Mesenchymal stem cell (in vitro differentiated cells and primary cell): ENCODE measurements around the gene CLEC16A.

Experiments used
- DNase-seq: peaks from one replicate; pipeline ENCODE4 v3.0.0-alpha.2; 2013
- H2AFZ ChIP-seq: one replicate; pipeline ENCODE4 v1.6.1; 2013; ENCODE audit warnings: low read depth, mild to moderate bottlenecking, control low read depth, inconsistent platforms, low read length, moderate library complexity
- H2AK5ac ChIP-seq: 2 replicates; pipeline ENCODE4 v1.6.1; 2013; ENCODE audit warnings: low read length, moderate library complexity, mild to moderate bottlenecking, inconsistent platforms; ENCODE audit not compliant: severe bottlenecking
- H2BK120ac ChIP-seq: one replicate; pipeline ENCODE4 v1.6.1; 2013; ENCODE audit warnings: low read depth, mild to moderate bottlenecking, inconsistent platforms, low read length, moderate library complexity
- H2BK12ac ChIP-seq, 2 experiments: one replicate each; pipeline ENCODE4 v1.6.1; 2013; ENCODE audit warnings: inconsistent platforms in 2 of 2, low read length in 2 of 2, mild to moderate bottlenecking in 2 of 2, moderate library complexity in 2 of 2, control low read depth in 1 of 2
- H2BK15ac ChIP-seq: one replicate; pipeline ENCODE4 v1.6.1; 2013; ENCODE audit warnings: mild to moderate bottlenecking, low read depth, inconsistent platforms; ENCODE audit not compliant: poor library complexity, severe bottlenecking
- H2BK5ac ChIP-seq: 2 replicates; pipeline ENCODE4 v1.6.1; 2013; ENCODE audit warnings: low read depth, mild to moderate bottlenecking, low read length, control low read depth, inconsistent platforms; ENCODE audit not compliant: poor library complexity, severe bottlenecking
- H3K14ac ChIP-seq, 2 experiments: one replicate each; pipeline ENCODE4 v1.6.1; 2013; ENCODE audit warnings: inconsistent platforms in 2 of 2, low read length in 2 of 2, control low read depth in 1 of 2, mild to moderate bottlenecking in 1 of 2, moderate library complexity in 1 of 2
- H3K18ac ChIP-seq, 2 experiments: one replicate each; pipeline ENCODE4 v1.6.1; 2013; ENCODE audit warnings: inconsistent platforms in 2 of 2, low read length in 2 of 2, control low read depth in 1 of 2, low read depth in 1 of 2, mild to moderate bottlenecking in 1 of 2
- H3K23ac ChIP-seq, 2 experiments: one replicate each; pipeline ENCODE4 v1.6.1; 2013; ENCODE audit warnings: inconsistent platforms in 2 of 2, low read length in 2 of 2, mild to moderate bottlenecking in 2 of 2, moderate library complexity in 2 of 2, control low read depth in 1 of 2
- H3K27ac ChIP-seq: 2 replicates; pipeline ENCODE4 v1.5.1; 2013; ENCODE audit warnings: mild to moderate bottlenecking, moderate library complexity, low read length, control low read depth, inconsistent platforms; ENCODE audit not compliant: poor library complexity, severe bottlenecking
- H3K27me3 ChIP-seq, 2 experiments: 2 replicates each; pipeline versions ENCODE4 v1.6.1 to v1.7.0; 2013; ENCODE audit warnings: low read length in 2 of 2, mild to moderate bottlenecking in 2 of 2, moderate library complexity in 2 of 2, control low read depth in 1 of 2, inconsistent platforms in 1 of 2; ENCODE audit not compliant: control insufficient read depth in 1 of 2, insufficient read depth in 1 of 2
- H3K36me3 ChIP-seq, 2 experiments: 2 replicates each; pipeline versions ENCODE4 v1.6.1 to v1.7.0; 2013; ENCODE audit warnings: low read length in 2 of 2, control low read depth in 1 of 2, inconsistent platforms in 1 of 2, low read depth in 1 of 2, mild to moderate bottlenecking in 1 of 2; ENCODE audit not compliant: insufficient read depth in 2 of 2, control insufficient read depth in 1 of 2
- H3K4ac ChIP-seq, 2 experiments: one replicate each; pipeline ENCODE4 v1.6.1; 2013; ENCODE audit warnings: inconsistent platforms in 2 of 2, low read length in 2 of 2, mild to moderate bottlenecking in 2 of 2, moderate library complexity in 2 of 2, control low read depth in 1 of 2, low read depth in 1 of 2
- H3K4me1 ChIP-seq: 2 replicates; pipeline ENCODE4 v1.6.1; 2013; ENCODE audit warnings: low read depth, low read length, control low read depth; ENCODE audit not compliant: control insufficient read depth, insufficient read depth
- H3K4me2 ChIP-seq: 2 replicates; pipeline ENCODE4 v1.6.1; 2013; ENCODE audit warnings: low read length, mild to moderate bottlenecking, inconsistent platforms; ENCODE audit not compliant: poor library complexity, severe bottlenecking
- H3K4me3 ChIP-seq, 2 experiments: 2 replicates each; pipeline versions ENCODE4 v1.5.1 to v1.7.0; 2013; ENCODE audit warnings: low read length in 2 of 2, mild to moderate bottlenecking in 2 of 2, control low read depth in 1 of 2, low read depth in 1 of 2; ENCODE audit not compliant: insufficient read depth in 1 of 2
- H3K79me1 ChIP-seq: replicated peaks from 2 replicates; pipeline ENCODE4 v1.6.1; 2013; ENCODE audit warnings: mild to moderate bottlenecking, control low read depth, low read length, inconsistent platforms; ENCODE audit not compliant: poor library complexity, severe bottlenecking
- H3K9ac ChIP-seq: 2 replicates; pipeline ENCODE4 v1.7.0; 2013; ENCODE audit warnings: mild to moderate bottlenecking, low read length, moderate library complexity
- H3K9me3 ChIP-seq: 2 replicates; pipeline ENCODE4 v1.7.0; 2013; ENCODE audit warnings: mild to moderate bottlenecking, low read length; ENCODE audit not compliant: control insufficient read depth
- H4K8ac ChIP-seq: one replicate; pipeline ENCODE4 v1.6.1; 2013; ENCODE audit warnings: inconsistent platforms, mild to moderate bottlenecking, low read length, moderate library complexity
- H4K91ac ChIP-seq: one replicate; pipeline ENCODE4 v1.6.1; 2013; ENCODE audit warnings: mild to moderate bottlenecking, low read length, inconsistent platforms
- WGBS: methylation state at CpG from one replicate; pipeline ENCODE4 v1.1.7; 2013; ENCODE audit warnings: mixed read lengths; 5-methylcytosine and 5-hydroxymethylcytosine counted together

The CLEC16A gene

DNA sequence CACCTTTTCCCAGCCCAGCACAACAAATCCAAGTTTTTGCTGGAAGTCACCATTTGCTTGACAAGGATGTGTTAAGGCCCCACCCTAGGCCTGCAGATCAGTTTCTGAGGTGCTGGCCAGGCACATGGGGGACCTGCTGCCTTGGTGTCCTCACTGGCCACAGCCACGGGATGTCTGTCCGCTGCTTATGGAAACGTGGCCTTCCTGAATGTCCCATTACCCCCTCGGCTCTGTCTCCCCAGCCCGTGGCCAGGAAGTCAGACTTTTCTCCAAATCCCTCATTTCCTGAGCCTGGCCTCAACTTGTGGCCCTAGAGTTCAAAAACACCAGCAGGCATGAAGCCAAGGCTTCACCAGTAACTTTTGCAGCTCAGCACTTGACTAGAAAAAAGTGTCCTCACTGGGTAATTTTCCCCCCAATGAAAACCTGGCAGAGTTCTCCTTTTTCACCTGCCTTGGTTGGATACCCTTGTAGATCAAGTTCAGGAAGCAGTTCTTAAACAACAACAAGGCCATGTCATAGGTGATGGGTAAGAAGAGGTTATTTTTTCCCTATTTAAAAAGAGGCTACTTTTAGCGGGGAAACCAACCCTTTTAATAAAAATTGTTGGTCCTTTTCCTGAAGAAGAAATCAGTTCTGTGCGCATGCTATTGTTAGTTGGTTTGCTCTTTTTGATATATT is 230.9 kb downstream of the CLEC16A start:
- H2BK15ac ChIP-seq: no peak overlapping the region
- H3K4ac ChIP-seq: no peak overlapping the region
- WGBS: 90% methylated on average over 6 of the region's 7 CpGs
- no peak for DNase-seq
- H3K23ac ChIP-seq: peak overlapping the region in 1 of 2 experiments; percentile 2
- peak overlapping the region; percentile 16 for H4K8ac ChIP-seq
- no peaks in the 10 kb centered on the region for H3K27me3 ChIP-seq
- H3K79me1 ChIP-seq: no peaks in the 10 kb centered on the region
- H3K4me1 ChIP-seq: peaks cover 4% of the 10 kb centered on the region
- H3K9me3 ChIP-seq: no peaks in the 10 kb centered on the region
- H2AFZ ChIP-seq: no peak overlapping the region
- no peak overlapping the region for H2BK120ac ChIP-seq
- no peak overlapping the region for H2BK12ac ChIP-seq
- H3K9ac ChIP-seq: no peak overlapping the region
- H3K36me3 ChIP-seq: peaks cover 21 to 58% of the 10 kb centered on the region in 2 experiments
- H3K14ac ChIP-seq: peak overlapping the region in 1 of 2 experiments; percentile 53
- no peak overlapping the region for H2AK5ac ChIP-seq
- peak overlapping the region; percentile 48 for H4K91ac ChIP-seq
- H2BK5ac ChIP-seq: no peak overlapping the region
- no peak overlapping the region for H3K27ac ChIP-seq
- H3K18ac ChIP-seq: peak overlapping the region in 1 of 2 experiments; percentile 46
- H3K4me2 ChIP-seq: no peak overlapping the region
- H3K4me3 ChIP-seq: no peak overlapping the region

DNA sequence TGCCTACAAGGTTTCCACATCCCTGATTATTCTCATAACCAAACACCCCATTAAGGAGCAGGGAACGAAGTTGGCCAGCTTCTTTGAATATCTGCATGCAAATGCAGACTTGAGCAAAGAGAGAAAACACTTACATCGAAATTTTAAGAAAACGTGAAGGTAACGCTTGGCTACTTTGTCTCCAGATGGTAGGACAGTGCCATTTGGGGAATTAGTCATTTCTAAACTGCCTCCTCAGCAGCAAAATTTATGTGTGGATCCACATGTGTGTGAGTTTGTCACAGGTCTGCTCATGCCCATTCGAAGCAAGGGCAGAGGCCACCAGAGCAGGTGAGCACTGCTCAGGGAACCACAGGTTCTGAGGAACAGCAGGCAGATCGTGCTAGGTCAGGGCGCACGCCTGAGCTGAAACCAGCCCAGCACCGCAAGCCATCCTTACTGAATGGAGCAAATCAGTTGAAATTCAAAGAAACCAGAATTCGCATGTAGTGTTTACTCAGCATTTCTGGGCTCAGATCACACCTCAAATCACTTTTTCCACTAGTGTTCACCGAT is 231.5 kb downstream of the CLEC16A start:
- no peak overlapping the region for H3K27ac ChIP-seq
- H4K8ac ChIP-seq: no peak overlapping the region
- 95% methylated on average over 11 of the region's 11 CpGs for WGBS
- DNase-seq: no peak
- no peaks in the 10 kb centered on the region for H3K79me1 ChIP-seq
- peaks cover 21 to 58% of the 10 kb centered on the region in 2 experiments for H3K36me3 ChIP-seq
- no peak overlapping the region for H2AFZ ChIP-seq
- no peak overlapping the region for H3K18ac ChIP-seq
- no peak overlapping the region for H3K4me2 ChIP-seq
- no peak overlapping the region for H3K23ac ChIP-seq
- H3K4me3 ChIP-seq: no peak overlapping the region
- no peak overlapping the region for H2BK12ac ChIP-seq
- H3K4me1 ChIP-seq: peaks cover 4% of the 10 kb centered on the region
- H3K14ac ChIP-seq: no peak overlapping the region
- no peak overlapping the region for H4K91ac ChIP-seq
- no peaks in the 10 kb centered on the region for H3K27me3 ChIP-seq
- H2BK120ac ChIP-seq: no peak overlapping the region
- H3K9me3 ChIP-seq: no peaks in the 10 kb centered on the region
- no peak overlapping the region for H2BK15ac ChIP-seq
- no peak overlapping the region for H3K9ac ChIP-seq
- no peak overlapping the region for H2BK5ac ChIP-seq
- no peak overlapping the region for H3K4ac ChIP-seq
- no peak overlapping the region for H2AK5ac ChIP-seq

DNA sequence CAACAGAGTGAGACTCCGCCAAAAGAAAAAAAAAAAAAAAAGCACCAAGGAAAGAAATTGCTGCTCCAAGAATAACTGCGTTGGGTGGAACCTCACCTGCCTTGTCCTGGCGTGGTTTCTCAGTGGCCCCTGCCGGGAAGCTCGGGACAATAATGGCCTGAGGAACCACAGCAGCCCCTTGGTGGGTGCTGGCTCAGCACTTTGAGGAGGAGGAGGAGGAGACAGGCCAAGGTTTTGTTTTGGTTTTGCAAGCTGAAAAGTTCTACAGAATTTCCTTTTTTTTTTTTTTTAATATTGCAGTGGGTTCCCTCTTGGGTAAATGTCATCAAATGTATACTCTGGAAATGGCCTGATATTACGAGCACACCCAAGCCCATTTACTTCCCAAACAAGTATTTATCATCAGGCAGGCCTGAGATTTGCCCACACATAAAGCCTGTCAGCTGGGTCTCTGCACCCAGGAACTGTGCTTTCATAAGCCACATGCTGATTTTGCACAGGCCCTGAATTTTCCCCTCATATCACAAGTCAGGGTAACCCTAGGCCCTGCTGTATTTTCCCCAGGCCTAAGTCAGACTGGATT is 233.3 kb downstream of the CLEC16A start:
- Histone ChIP-seq H3K4ac (no peak overlapping the region), H2AK5ac (no peak overlapping the region), H3K4me1 (peaks cover 7% of the 10 kb centered on the region), H4K8ac (no peak overlapping the region), H3K36me3 (peaks cover 15 to 64% of the 10 kb centered on the region in 2 experiments), H3K9ac (no peak overlapping the region), H3K9me3 (no peaks in the 10 kb centered on the region), H2BK15ac (no peak overlapping the region), H3K4me3 (no peak overlapping the region), H2BK5ac (no peak overlapping the region), H4K91ac (no peak overlapping the region), H3K4me2 (no peak overlapping the region), H3K23ac (no peak overlapping the region), H2BK120ac (no peak overlapping the region), H3K27ac (no peak overlapping the region), H3K79me1 (no peaks in the 10 kb centered on the region), H3K18ac (no peak overlapping the region), H3K27me3 (no peaks in the 10 kb centered on the region), H2BK12ac (no peak overlapping the region), H3K14ac (no peak overlapping the region), H2AFZ (no peak overlapping the region)
- 93% methylated on average over 6 of the region's 6 CpGs for WGBS
- DNase-seq: no peak

DNA sequence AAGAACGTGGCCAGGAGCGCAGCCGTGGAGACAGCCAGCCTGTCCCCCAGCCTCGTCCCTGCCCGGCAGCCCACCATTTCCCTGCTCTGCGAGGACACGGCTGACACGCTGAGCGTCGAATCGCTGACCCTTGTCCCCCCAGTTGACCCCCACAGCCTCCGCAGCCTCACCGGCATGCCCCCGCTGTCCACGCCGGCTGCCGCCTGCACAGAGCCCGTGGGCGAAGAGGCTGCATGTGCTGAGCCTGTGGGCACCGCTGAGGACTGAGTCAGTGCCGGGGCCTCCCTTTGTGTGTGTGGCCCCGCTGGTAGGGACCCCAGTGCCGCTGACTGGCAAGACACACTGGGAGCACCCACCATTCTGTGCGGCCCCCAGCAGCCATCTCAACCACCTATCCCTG is 234.1 kb downstream of the CLEC16A start:
- no peak overlapping the region for H3K4me3 ChIP-seq
- no peak overlapping the region for H3K4ac ChIP-seq
- H2BK120ac ChIP-seq: no peak overlapping the region
- no peaks in the 10 kb centered on the region for H3K27me3 ChIP-seq
- DNase-seq: no peak
- H3K9ac ChIP-seq: no peak overlapping the region
- H3K36me3 ChIP-seq: peaks cover 14 to 68% of the 10 kb centered on the region in 2 experiments
- H3K18ac ChIP-seq: no peak overlapping the region
- H3K79me1 ChIP-seq: no peaks in the 10 kb centered on the region
- H2BK5ac ChIP-seq: no peak overlapping the region
- no peak overlapping the region for H2BK15ac ChIP-seq
- H3K14ac ChIP-seq: no peak overlapping the region
- H2AFZ ChIP-seq: no peak overlapping the region
- H4K91ac ChIP-seq: no peak overlapping the region
- no peak overlapping the region for H4K8ac ChIP-seq
- no peak overlapping the region for H2AK5ac ChIP-seq
- WGBS: 97% methylated on average over 24 of the region's 24 CpGs
- H3K23ac ChIP-seq: no peak overlapping the region
- no peak overlapping the region for H3K27ac ChIP-seq
- H2BK12ac ChIP-seq: no peak overlapping the region
- no peak overlapping the region for H3K4me2 ChIP-seq
- H3K9me3 ChIP-seq: no peaks in the 10 kb centered on the region
- peaks cover 7% of the 10 kb centered on the region for H3K4me1 ChIP-seq
